Vagina (tissue), 2 donors: Measurements from ENCODE around the gene OMP.

Experiments used
- CTCF ChIP-seq, 3 experiments: fragments of 450-650 bp in 2 of 3; fragments of 200-600 bp in 1 of 3; sonication (generic) in 1 of 3; IDR thresholded peaks; one replicate each; pipeline ENCODE4 v1.5.1; 2017 to 2019; ENCODE audit warnings: antibody characterized with exemption in 3 of 3, mild to moderate bottlenecking in 2 of 3, moderate library complexity in 2 of 3
- POLR2A ChIP-seq, 2 donors: fragments of 450-650 bp; IDR thresholded peaks; one replicate each; pipeline ENCODE4 v1.6.1; 2017; ENCODE audit warnings: antibody characterized with exemption in 2 of 2, mild to moderate bottlenecking in 2 of 2, moderate library complexity in 2 of 2
- POLR2AphosphoS5 ChIP-seq, 2 donors: sonication (generic); formaldehyde crosslinking; IDR thresholded peaks; one replicate each; pipeline ENCODE4 v1.9.0; 2017; ENCODE audit warnings: antibody characterized with exemption in 2 of 2, mild to moderate bottlenecking in 2 of 2, low read depth in 1 of 2; ENCODE audit not compliant: insufficient read depth in 1 of 2

GRCh38 chr11:77139201-77139600 lies 36.6 kb downstream of the OMP start:
- TF ChIP-seq CTCF (IDR thresholded peaks at IDR 0.05): no peak
- no peak for TF ChIP-seq POLR2AphosphoS5 (IDR thresholded peaks at IDR 0.05; ENCODE audit: insufficient read depth in 1 of 2, low read depth in 1 of 2)
- TF ChIP-seq POLR2A (IDR thresholded peaks at IDR 0.05): no peak
